GM12874 (cell line): ENCODE data around the gene OR6N1.

Experiments
- CTCF ChIP-seq: IDR thresholded peaks from 2 replicates; pipeline ENCODE4 v1.5.1; 2011; ENCODE audit warnings: low read depth, mild to moderate bottlenecking, control low read depth, low read length, moderate library complexity; ENCODE audit not compliant: insufficient read depth

Gene OR6N1

GRCh38 chr1:158720620-158721019, 51.4 kb downstream of the OR6N1 start, which contains the start of gene OR6K3:
Gene OR6K3 (minus strand): TSS chr1:158720720. CDS start chr1:158718115, 2,605 bp downstream.
- TF ChIP-seq CTCF = no peak

- TF ChIP-seq CTCF = no peak
Observed at GRCh38 chr1:158719664-158720063, 52.3 kb downstream of the OR6N1 start.

GRCh38 chr1:158717344-158717743, 54.7 kb downstream of the OR6N1 start:
- no peak for TF ChIP-seq CTCF

GRCh38 chr1:158716335-158716734, 55.7 kb downstream of the OR6N1 start:
- TF ChIP-seq CTCF = no peak

GRCh38 chr1:158714754-158715153, 57.2 kb downstream of the OR6N1 start:
- no peak for TF ChIP-seq CTCF
